GM21529 (cell line): ENCODE measurements around the gene AKT1S1.

Source experiments
- ATAC-seq: cut with Tn5 transposase; IDR thresholded peaks from one replicate; pipeline ENCODE4 v1.9.1; 2021; ENCODE audit not compliant: unreplicated experiment

AKT1S1 gene

DNA sequence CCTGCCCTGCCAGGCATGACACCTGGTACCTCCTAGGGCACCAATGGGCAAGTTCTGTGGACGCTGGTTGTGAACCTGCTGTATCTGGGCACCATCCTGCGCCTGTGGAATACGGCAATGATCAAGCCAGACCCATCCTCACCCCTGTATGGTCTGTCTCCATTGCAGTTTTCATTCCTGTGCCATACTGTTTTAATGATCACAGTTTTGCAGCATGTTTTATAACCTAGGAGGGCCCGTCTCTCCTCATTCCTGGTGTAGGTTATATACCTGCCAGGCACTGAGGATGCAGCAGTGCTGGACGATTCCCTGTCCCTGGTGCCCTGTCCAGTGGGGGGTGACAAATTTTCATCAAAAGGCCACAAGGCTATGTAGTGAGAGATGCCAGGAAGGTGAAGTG lies 5.9 kb upstream of the AKT1S1 start:
- no peak for ATAC-seq

DNA sequence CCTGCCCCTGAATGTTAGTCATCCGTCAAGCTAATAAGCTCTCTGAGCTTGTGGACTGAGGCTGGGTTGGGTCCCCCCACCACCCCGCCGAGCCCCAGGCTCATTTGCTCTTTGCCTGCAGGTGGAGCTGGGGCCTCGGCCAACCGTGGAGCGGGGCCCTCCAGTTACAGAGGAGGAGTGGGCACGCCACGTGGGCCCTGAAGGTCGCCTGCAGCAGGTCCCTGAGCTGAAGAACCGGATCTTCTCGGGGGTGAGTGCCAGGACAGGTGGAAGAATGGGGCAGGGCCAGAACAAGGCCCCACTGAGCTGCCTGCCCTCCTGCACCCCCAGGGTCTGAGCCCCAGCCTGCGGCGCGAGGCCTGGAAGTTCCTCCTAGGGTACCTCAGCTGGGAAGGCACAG lies 5.5 kb upstream of the AKT1S1 start:
- ATAC-seq = no peak

DNA sequence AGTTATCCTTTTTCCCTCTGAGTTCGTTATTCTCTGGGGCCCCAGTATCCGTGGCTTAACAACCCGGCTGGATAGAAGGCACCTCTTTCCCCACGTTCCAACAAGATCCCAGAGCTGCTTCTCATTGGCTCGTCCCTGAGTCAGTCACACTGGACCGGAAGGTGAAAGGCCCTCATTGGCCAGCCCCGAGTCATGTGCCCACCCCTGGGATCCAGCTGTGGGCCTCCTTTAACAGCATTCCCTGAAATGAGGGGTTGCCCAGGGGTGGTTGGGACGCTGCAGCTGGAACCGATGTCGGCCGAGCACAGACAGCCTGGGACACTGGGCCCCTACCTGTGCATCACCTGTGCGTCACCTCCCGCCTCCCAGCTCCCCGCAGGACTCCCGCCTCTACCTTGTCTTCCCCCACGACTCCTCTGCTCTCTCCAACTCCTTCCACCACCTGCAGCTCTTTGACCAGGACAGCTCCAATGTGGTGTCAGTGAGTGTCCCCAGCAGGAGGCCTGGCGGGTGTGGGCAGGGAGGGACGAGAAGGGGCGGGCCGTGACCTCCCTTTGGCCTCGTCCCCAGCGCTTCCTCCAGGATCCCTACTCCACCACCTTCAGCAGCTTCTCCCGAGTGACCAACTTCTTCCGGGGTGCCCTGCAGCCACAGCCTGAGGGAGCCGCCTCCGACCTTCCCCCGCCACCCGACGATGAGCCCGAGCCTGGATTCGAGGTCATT lies 4.7 kb upstream of the AKT1S1 start:
- no peak for ATAC-seq

DNA sequence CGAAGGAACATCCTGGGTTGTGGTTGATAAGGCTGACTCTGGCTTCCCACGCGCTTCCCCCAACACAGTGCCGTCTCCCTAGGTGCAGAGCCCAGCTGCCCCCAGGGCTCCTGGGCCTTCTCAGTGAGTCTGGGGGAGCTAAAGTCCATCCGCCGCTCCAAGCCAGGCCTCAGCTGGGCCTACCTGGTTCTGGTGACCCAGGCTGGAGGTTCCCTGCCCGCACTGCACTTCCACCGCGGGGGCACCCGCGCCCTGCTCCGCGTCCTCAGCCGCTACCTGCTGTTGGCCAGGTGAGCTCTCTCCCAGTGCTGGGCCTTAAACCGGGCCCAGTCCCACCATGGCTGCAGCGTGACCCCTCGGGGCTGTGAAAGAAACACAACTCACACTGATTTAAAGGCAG lies 4.0 kb upstream of the AKT1S1 start:
- no peak for ATAC-seq

DNA sequence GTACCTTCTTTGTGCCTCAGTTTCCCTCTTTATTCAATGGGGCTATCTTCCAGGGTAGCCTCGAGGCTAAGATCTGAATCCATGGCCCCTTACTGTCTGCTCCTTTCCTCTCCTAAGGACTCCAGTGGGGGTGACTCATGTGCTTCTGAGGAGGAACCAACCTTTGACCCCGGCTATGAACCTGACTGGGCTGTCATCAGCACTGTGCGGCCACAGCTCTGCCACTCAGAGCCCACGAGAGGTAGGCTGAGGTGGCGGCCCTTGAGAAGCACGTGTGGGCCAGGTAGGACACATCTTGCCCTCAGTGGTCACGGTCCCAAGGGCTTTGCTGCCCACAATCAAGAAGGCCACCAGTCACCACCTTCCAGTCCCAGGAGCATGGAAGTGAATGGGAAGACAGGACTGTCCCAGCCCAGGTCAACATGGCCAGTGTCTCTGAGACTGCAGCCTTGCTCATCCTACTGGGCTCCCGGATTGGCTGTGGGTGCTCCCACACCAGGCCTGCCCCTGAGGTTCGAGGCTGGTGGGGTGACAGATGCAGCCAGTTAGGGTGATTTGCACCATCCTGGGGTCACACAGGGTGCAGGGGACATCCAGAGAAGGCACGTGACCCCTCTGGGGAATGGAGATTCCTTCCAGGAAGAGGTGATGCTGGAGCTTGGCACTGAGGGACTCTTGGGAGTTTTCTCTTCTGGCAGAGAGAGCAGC lies 3.2 kb upstream of the AKT1S1 start:
- no peak for ATAC-seq

DNA sequence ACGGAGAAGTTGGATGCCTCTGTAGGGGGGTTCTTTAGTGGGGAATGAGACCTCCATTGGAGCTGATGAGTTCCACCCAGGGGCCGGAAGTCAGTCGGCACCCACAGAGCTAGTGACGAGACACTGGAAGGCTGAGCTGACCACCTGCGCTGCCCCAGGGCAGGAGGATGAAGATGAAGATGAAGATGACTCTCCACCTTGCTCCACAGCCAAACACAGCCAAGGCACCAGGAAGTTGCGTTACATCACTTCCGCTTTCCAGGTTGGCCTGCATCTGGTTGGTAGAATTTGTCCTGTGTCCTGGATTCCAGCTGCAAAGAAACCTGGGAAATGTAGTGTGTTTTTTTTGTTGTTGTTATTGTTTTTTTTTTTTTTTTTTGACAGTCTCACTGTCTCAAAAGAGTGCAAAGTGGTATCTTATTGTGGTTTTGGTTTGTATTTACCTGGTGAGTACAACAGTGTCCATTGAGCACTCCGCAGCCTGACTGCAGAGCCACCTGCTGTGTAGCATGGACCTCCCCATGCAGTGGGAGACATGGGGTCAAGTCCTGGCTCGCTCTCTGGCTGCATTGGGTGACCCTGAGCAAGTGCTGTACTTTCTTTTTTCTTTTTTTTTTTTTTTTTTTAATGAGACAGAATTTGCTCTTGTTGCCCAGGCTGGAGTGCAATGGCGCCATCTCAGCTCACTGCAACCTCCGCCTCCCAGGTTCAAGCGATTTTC lies 2.2 kb upstream of the AKT1S1 start:
- ATAC-seq = no peak

DNA sequence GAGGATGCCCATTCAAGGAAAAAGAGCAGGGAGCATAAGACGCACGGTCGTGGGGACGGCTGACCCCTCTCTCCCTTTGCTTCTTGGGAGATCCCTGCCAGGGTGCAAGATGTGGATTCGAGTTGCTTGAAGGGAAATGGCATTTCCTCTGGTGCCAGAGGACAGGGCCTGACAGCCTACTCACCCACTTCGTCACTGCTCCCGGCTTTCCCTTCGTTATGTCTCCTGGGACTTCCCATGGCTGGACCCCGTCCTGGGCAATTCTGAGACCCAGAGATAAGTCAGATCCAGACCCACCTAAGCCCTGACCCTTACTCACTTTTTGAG lies 1.6 kb upstream of the AKT1S1 start:
- ATAC-seq = no peak

- ATAC-seq = peak; percentile 52
Observed at GRCh38 chr19:49877879-49878743, 956 bp upstream of the AKT1S1 start.

DNA sequence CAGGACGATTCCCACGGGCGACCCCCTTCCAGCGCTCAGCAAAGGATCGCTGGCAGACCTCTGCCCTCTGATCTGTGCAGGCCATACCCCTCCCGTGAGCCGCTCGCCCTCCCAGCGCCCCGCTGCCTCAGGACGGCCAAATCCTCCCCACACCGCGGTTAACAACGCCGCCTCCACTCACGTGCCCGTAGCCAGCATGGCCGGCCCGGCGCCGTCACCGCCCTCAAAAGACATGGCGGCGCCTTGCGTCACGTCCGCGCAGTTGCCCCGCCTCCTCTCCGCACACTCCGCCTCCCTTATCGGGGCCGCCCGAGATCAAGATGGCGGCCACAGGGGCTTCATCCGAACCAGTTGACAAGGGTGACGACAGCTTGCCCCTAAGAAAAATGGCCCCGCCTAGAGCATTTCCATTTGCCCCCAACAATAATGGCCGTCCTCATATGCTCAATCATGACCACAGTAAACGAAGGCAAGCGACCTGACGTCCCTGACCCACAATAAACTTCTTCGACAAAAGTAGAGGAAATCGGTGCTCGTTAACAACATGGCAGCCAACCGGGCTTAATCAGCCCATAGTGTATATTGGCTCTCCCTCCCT lies 634 bp downstream of the AKT1S1 start:
- ATAC-seq = peak; percentile 40

DNA sequence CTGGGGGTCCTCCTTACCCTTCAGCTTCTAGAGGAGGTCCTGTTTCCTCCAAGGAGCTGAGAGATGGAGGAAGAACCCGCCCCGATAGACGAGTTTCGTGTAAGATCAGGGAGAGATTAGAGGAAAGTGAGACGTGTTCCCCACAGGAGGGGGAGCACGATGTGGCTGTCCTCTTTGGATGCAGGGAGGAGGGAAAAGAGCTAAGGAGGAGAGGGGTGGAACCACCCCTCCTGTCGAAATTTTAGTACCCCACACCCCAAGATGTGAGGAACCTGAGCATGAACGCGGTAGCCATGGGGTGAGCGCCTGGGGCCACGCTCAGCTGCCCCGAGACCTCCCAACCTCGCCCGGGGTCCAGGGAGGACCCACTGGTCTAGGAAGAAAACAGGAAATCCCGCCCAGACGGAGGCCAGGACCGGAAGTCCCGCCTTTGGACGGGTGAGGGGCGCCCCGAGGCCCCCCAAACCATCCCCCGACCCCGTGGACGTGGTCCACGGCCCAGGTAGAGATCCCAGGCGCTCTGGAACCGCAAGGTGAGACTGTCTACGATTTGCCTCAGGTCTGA lies 1.2 kb downstream of the AKT1S1 start:
- no peak for ATAC-seq

DNA sequence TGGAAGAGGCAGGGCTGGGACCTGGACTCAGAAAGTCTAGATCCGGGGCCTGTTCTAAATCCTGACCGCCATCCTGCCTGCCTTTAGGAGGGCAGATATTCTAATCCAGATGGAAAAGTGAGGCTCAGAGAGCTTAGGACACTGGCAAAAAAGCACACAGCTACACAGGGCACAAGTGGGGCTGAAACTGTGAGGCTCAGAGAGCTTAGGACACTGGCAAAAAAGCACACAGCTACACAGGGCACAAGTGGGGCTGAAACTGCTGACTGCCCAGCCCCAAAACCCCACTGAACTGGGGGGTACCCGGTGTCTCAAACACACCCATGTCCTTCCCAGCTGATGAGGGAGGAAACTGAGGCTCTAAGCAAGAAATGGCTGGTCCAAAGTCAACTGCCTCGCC lies 2.0 kb downstream of the AKT1S1 start:
- no peak for ATAC-seq

GRCh38 chr19:49874503-49875157 lies 2.5 kb downstream of the AKT1S1 start:
- ATAC-seq = no peak

DNA sequence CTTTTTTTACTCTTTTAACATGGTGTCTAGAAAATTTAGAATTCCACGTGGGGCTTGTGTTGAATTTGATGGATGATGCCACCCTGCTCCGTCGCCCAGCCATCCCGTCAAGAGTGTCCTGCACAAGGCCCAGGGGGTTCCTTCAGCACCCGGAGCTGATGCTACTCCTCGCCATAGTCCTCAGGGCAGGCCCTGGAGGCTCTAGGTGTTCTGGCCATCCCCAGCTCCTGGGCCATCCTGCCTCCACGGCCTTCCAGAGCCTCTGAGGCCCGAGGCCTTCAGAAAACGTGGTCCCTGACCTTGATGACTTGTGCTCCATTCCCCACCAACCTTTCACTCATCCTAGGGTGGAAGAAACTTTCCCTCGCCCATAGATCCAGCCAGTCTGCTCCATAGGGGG lies 3.3 kb downstream of the AKT1S1 start:
- ATAC-seq = no peak

DNA sequence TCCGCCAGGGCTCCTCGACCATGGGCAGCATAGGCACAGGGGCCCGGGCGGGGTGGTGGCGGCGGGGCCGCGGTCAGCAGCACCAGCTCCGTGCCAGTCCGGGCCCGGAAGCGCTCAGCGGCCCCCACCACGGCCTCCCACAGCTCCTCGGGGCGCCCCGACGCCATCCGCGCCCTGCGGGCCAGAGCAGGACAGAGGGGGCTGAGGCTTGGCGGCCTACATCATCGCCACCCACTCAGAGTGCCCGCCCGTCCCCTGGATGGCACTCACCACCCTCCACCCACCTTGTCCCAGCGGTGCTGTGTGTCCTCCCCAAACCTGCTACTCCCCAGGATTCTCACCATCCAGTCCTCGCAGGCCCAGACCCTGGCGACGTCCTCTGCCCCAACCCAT lies 4.0 kb downstream of the AKT1S1 start:
- no peak for ATAC-seq

DNA sequence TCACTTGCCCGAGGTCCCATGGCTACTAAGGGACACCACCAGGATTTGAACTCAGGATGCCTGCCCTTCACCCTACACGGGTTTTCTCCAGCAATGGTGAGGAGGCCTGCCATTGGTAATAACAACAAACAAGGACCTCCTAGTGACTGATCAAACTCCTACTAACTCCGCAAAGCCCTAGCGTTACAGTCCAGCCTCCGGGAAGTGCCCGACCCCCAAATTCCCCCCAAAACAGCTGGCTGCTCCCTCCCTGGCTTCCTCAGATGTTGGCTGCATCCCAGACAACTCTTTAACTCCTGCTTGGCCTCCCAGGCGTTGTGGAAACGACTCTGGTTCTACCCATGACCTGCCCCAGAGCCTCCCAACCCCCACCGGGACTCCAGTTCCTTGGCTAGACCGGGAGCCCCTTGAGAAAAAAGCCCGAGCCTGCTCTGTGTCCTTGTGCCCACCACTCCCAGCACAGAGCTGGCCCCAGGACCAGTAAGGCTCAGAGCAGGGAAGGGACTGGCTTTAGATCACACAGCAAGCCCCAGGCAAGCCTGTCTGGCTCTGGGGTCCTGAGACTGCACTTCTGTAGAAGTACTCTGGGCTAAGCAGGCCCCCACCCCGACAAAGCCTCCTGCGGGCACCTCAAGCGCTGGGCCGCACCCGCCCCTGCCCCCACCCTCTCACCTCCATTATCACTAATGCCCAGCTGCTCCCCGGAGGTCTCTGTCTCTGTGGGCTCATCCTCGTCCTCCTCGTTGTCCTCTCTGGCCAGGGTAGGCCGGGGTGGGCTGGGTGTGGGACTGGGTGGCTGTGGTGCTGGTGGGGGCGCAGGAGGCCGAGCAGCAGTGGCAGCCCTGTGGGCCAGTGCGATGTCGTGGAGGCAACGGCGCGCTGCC lies 4.7 kb downstream of the AKT1S1 start:
- no peak for ATAC-seq

DNA sequence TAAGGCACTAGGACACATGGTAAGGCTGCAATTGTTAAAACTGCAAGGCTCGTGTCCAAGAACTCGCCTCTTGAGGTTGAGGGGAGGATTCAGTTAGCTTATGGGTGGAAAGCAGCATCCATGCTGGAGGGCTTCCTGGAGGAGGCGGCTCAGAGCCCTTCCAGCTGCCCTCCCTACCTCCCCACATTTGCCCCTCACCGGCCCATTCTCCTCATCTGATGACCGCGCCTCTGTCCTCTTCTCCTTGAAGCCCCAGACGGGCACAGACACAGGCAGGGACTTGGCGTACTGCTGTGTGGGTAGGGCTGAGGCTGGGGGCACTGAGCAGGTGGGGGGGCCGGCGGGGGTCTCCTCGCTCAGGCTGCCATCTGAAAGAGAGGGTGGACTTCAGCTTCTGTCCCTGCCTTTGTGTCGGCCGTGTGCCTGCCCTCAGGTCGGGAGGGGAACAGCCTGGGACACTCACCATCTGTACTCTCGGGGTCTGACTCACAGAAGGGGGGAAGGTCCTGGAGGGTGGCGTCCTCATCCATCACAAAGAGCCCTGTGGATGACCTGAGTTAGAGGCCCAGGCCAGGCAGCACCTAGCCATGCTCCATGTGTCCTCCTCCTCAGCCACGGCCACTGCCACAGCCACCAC lies 5.7 kb downstream of the AKT1S1 start:
- no peak for ATAC-seq

- no peak for ATAC-seq
Observed at GRCh38 chr19:49870309-49870901, 6.8 kb downstream of the AKT1S1 start.
